EL (cell line): ENCODE results near the gene PPP2R2C.
A peak's percentile ranks its signal among the peaks of the same experiment; 100 is the strongest.

ENCODE experiments used
- DNase-seq: peaks from one replicate; pipeline ENCODE4 v3.0.0-alpha.2; 2016

The PPP2R2C gene

GRCh38 chr4:6298852-6299251 lies 173.6 kb downstream of the PPP2R2C start:
- DNase-seq = no peak

GRCh38 chr4:6298035-6298434 lies 174.4 kb downstream of the PPP2R2C start:
- no peak for DNase-seq

GRCh38 chr4:6297266-6297815 lies 175.1 kb downstream of the PPP2R2C start:
- DNase-seq = no peak

DNA sequence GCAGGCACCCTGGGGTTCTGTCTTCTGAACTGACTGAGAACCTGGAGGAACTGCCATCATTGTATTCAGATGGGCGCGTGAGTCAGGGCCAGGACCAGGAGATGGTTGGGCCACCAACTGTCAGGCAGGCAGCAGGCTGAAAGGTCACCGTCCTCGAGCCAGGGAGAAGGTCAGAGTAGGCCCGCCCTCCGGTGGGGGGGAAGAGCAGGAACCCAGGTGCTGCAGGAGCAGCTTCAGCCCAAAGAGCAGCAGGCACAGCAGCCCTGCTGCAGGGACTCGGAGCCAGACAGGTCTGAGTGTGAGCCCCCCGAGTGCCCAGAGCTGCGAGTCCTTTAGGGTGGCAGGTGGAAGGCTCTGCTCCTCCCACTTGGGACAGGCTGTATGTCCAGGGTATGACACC lies 176.4 kb downstream of the PPP2R2C start:
- DNase-seq = no peak

DNA sequence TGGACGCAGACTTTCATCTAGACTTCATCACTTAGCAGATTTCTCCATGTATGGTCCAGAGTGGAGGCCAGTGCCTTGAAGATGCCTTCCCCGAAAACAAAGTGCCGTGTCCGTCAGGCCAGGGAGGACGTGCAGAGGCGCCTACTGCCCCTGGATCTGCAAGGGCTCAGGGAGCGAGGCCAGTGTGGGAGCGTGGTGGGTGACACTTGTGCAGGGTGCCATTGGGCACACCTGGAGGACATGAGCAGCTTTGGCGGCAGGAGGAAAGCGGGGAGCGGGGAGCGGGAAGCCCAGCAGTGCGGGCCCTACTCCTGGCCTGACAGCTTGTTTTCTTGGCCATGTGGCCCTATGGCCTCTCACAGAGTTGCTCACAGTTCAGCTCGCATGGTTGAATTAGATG lies 176.9 kb downstream of the PPP2R2C start:
- DNase-seq = no peak

- no peak for DNase-seq
Measured at GRCh38 chr4:6294705-6295421, 177.6 kb downstream of the PPP2R2C start.

- no peak for DNase-seq
Measured at GRCh38 chr4:6293661-6294060, 178.8 kb downstream of the PPP2R2C start.

DNA sequence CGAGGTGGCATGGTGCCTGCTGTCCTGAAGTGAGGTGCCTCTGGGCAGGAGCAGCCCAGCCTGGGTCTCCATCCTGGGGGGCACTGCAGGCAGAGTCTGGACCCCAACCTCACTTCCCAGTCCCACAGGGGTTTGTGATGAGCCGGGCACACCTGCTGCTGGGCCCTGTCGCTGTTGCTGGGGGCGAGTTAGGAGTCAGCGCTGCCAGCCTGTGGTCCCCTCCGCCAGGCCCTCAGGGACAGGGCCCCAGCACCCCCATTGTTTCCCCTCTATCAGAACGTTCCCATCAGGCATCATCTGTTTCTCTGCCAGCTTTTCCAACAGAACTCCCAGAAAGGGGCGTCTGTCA lies 179.3 kb downstream of the PPP2R2C start:
- no peak for DNase-seq

DNA sequence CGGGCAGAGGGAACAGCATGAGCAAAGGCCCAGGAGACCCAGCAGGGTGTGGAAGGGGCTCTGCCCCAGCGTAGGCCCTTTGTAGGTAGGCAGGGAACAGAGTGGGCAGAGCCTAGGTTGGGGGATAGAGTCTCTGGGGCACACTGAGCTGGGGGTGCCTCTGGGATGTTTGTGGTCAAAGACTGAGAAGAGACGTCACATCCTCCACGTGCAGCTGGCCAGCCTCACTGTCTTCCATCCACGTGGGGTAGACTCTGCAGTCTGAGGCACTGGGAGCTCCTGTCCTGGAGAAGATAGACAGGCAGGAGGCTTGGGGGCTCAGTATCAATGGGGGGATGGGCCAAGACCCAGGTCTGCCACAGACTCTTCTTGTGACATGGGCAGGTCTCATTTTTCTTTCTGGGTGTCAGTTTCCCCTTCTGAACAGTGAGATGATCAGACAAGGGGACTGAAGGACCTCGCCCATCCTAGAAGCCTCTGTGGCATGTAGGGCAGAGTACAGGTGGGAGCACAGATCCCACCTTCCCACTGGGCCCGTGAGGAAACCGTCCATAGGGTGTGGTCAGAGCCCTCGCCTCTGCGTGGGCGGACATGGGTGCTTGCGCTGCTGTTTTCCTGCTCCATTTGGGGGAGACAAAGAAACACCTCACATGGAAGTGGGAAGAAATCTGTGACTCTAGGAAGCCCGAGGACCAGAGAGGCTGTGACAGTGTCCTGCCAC lies 179.9 kb downstream of the PPP2R2C start:
- no peak for DNase-seq

DNA sequence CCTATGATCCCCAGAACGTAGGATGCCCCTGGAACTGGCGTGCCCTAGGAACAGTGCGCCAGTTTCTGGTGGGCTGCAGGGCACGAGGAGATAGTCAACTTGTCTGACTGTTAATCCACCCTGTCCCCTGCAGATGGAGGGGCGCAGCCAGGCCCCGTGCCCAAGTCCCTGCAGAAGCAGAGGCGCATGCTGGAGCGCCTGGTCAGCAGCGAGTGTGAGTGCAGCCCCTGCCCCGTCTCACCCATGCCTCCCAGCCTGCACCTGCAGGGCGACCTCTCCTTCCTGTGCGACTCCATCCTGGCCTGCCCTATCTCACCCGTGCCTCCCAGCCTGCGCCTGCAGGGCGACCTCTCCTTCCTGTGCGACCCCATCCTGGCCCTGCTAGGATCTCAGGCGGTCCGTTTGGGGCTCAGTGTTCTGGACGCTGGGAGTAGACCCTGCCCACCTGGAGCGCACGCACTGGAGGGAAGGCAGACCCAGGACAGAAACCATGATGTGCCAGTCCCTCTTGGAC lies 180.6 kb downstream of the PPP2R2C start:
- no peak for DNase-seq

GRCh38 chr4:6290769-6291547 lies 181.5 kb downstream of the PPP2R2C start:
- no peak for DNase-seq

DNA sequence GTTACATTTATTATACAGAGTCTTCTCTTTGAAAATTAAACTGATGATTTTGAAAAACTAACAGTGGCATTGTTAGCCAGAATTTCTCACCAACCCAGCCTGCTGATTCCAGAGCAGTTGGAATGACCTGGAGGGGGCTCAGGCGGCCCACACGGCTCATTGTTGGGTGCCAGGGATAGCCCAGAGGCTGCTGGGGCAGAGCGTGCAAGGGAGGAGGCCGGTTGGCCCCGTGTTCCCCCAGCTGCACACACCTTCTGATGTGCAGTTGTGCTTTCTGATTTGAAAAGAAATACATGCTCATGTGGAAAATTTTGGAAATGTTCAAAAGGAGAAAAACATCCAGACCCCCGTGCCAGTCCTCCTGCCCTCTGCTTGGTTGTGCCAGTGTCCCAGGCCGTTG lies 182.2 kb downstream of the PPP2R2C start:
- DNase-seq = no peak

DNA sequence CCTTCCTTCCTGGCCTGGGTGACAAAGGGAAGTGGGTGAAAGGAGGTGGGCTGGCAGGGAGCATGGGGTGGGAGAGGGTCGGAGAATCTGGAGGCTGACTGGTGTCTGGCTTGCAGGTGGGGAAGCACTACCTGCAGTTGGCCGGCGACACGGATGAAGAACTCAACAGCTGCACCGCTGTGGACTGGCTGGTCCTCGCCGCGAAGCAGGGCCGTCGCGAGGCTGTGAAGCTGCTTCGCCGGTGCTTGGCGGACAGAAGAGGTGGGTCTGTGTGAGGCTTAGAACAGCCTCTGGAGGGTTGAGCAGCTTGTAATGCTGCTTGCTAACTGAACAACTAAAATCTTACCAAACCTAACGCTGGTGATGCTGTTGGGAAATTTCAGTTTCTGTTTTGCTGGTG lies 183.5 kb downstream of the PPP2R2C start:
- no peak for DNase-seq

DNA sequence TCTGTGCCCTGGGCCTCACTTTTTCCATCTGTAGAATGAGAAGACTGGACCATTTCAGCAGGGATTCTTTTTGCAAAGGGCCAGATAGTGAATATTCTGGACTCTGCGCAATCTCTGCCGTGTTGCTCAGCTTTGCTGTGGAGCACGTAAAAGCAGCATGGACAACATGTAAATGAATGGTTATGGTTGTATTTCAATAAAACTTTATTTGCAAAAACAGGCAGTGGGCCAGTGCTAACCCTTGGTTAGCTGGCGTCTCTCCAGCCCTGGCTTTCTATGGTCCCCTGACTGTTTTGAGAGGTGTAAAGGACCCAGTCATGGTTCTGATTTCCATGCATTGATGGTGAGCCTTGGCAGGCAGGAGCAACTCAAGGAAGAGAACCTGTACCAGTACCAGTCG lies 184.1 kb downstream of the PPP2R2C start:
- DNase-seq = no peak

- DNase-seq = no peak
Measured at GRCh38 chr4:6287017-6287788, 185.2 kb downstream of the PPP2R2C start.

- DNase-seq = no peak
Measured at GRCh38 chr4:6283282-6283681, 189.1 kb downstream of the PPP2R2C start.

GRCh38 chr4:6282314-6282771 lies 190.1 kb downstream of the PPP2R2C start:
- peak; percentile 31 for DNase-seq

GRCh38 chr4:6281436-6282313 lies 190.7 kb downstream of the PPP2R2C start:
- DNase-seq = no peak

DNA sequence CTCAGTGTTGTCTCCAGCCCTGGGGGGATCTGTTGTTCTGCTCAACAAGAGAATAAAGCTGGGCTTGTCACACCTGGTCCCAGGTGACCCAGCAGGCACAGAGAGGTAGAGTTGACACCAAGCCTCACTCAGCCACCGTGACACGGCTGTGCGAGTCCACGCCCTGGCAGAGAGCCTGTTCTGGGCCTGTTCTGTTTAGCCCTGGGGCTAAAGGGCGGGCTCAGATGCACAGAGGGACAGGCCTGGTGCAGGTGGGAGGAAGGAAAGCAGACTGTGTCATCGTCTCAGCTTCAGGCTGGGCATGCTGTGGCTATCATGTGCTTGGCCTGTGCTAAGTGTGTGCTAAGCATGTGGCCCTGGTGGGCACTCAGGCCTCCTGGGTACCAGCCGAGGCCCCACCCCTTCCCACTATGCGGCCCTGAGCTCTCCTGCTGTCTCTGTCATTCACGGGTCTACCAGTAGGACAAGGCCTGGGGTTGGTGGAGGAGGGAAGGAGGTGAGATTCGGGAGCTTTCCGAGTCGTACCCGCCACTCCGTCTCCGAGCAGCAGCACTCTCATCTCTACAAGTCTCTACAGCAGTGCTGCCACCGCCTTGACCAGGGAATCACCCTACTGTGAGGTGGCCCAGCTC lies 191.9 kb downstream of the PPP2R2C start:
- DNase-seq = no peak

DNA sequence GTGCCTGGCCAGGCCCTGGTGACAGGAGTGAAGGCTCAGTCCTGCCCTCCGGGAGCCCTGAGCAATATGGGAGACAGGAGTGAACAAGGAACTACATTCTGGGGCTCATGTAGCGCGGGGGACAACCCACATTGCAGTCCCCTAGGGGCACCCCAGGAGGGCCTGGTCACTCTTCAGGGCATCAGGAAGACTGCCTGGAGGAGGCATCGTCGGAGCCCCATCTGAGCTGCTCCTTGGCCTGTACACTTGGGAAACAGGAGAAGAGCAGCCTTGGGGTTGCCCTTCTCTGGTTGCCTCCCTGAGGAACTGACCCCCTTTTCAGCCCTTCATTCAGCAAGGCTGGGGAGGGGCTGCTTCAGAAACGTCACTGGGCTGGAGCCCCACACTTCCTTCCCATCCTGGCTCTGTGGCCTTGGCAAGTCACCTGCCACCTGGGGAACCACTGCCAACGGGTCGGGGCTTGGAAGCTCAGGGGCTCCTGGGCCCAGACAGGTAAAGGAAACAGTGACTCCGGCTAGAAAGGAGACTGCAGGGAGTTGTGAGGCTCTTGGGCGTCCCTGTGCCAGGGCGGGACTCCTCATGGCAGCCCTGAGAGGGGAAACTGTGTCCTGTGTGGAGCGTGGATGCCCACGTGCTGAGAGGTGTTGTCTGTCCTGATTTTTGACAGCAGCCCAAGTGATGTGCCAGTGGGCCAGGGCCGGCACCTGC lies 192.7 kb downstream of the PPP2R2C start:
- DNase-seq = no peak
